IPS-20b (cell line): Measurements from ENCODE around the gene SYT9.

Experiments
- H3K27ac ChIP-seq: one replicate; pipeline ENCODE4 v1.5.1; 2013; ENCODE audit warnings: low read length
- H3K27me3 ChIP-seq: 2 replicates; pipeline ENCODE4 v1.6.1; 2013; ENCODE audit warnings: mild to moderate bottlenecking, low read length, inconsistent platforms; ENCODE audit not compliant: insufficient read depth
- H3K36me3 ChIP-seq: 2 replicates; pipeline ENCODE4 v1.6.1; 2013; ENCODE audit warnings: low read depth, mild to moderate bottlenecking, inconsistent platforms, low read length, moderate library complexity; ENCODE audit not compliant: insufficient read depth
- H3K4me1 ChIP-seq: 2 replicates; pipeline ENCODE4 v1.6.1; 2013; ENCODE audit warnings: mild to moderate bottlenecking, control low read depth, inconsistent platforms, low read length, moderate library complexity; ENCODE audit not compliant: insufficient read depth
- H3K4me3 ChIP-seq: 2 replicates; pipeline ENCODE4 v1.5.1; 2013; ENCODE audit warnings: mild to moderate bottlenecking, low read length, inconsistent platforms
- H3K9ac ChIP-seq: 2 replicates; pipeline ENCODE4 v1.6.1; 2013; ENCODE audit warnings: low read depth, mild to moderate bottlenecking, inconsistent platforms, low read length, moderate library complexity
- H3K9me3 ChIP-seq: 2 replicates; pipeline ENCODE4 v1.6.1; 2013; ENCODE audit warnings: mild to moderate bottlenecking, low read depth, low read length, inconsistent platforms; ENCODE audit not compliant: insufficient read depth

Gene SYT9

GRCh38 chr11:7485186-7486097, 233.7 kb downstream of the SYT9 start, which contains the start of gene OLFML1:
TSS of gene OLFML1 (plus strand) at chr11:7485506. CDS start at chr11:7485876, 370 bp downstream.
- Histone ChIP-seq H3K9me3 (no peaks in the 10 kb centered on the region), H3K27me3 (no peaks in the 10 kb centered on the region), H3K4me1 (peaks cover 12% of the 10 kb centered on the region), H3K36me3 (no peaks in the 10 kb centered on the region), H3K9ac (no peak within 1 kb of the TSS), H3K4me3 (no peak within 1 kb of the TSS), H3K27ac (no peak within 1 kb of the TSS)

- Histone ChIP-seq H3K9ac (no peak overlapping the region), H3K9me3 (no peaks in the 10 kb centered on the region), H3K27ac (no peak overlapping the region), H3K27me3 (no peaks in the 10 kb centered on the region), H3K4me3 (no peak overlapping the region), H3K4me1 (peaks cover 15% of the 10 kb centered on the region), H3K36me3 (no peaks in the 10 kb centered on the region)
These were observed 234.5 kb downstream of the SYT9 start for GRCh38 chr11:7486098-7486780.

GRCh38 chr11:7486781-7487140, 235.1 kb downstream of the SYT9 start:
- no peak overlapping the region for H3K27ac ChIP-seq
- H3K4me3 ChIP-seq: no peak overlapping the region
- H3K4me1 ChIP-seq: peaks cover 15% of the 10 kb centered on the region
- no peaks in the 10 kb centered on the region for H3K36me3 ChIP-seq
- no peak overlapping the region for H3K9ac ChIP-seq
- no peaks in the 10 kb centered on the region for H3K9me3 ChIP-seq
- no peaks in the 10 kb centered on the region for H3K27me3 ChIP-seq

- H3K27me3 ChIP-seq: no peaks in the 10 kb centered on the region
- H3K9me3 ChIP-seq: no peaks in the 10 kb centered on the region
- H3K36me3 ChIP-seq: no peaks in the 10 kb centered on the region
- peaks cover 19% of the 10 kb centered on the region for H3K4me1 ChIP-seq
- H3K27ac ChIP-seq: no peak overlapping the region
- no peak overlapping the region for H3K9ac ChIP-seq
- H3K4me3 ChIP-seq: no peak overlapping the region
These were observed 235.7 kb downstream of the SYT9 start for GRCh38 chr11:7487360-7487759.

- Histone ChIP-seq H3K36me3 (no peaks in the 10 kb centered on the region), H3K27ac (no peak overlapping the region), H3K27me3 (no peaks in the 10 kb centered on the region), H3K4me1 (peaks cover 19% of the 10 kb centered on the region), H3K9me3 (no peaks in the 10 kb centered on the region), H3K4me3 (no peak overlapping the region), H3K9ac (no peak overlapping the region)
These were observed 237.0 kb downstream of the SYT9 start for GRCh38 chr11:7488681-7489080.

GRCh38 chr11:7489376-7489775, 237.7 kb downstream of the SYT9 start:
- no peak overlapping the region for H3K9ac ChIP-seq
- peaks cover 19% of the 10 kb centered on the region for H3K4me1 ChIP-seq
- no peaks in the 10 kb centered on the region for H3K36me3 ChIP-seq
- H3K27me3 ChIP-seq: no peaks in the 10 kb centered on the region
- no peaks in the 10 kb centered on the region for H3K9me3 ChIP-seq
- H3K4me3 ChIP-seq: no peak overlapping the region
- H3K27ac ChIP-seq: no peak overlapping the region

GRCh38 chr11:7490054-7490453, 238.3 kb downstream of the SYT9 start:
- no peak overlapping the region for H3K4me3 ChIP-seq
- H3K36me3 ChIP-seq: no peaks in the 10 kb centered on the region
- no peaks in the 10 kb centered on the region for H3K27me3 ChIP-seq
- H3K9me3 ChIP-seq: no peaks in the 10 kb centered on the region
- H3K27ac ChIP-seq: no peak overlapping the region
- peaks cover 15% of the 10 kb centered on the region for H3K4me1 ChIP-seq
- no peak overlapping the region for H3K9ac ChIP-seq

- H3K4me3 ChIP-seq: no peak overlapping the region
- H3K4me1 ChIP-seq: peaks cover 14% of the 10 kb centered on the region
- no peak overlapping the region for H3K27ac ChIP-seq
- H3K9ac ChIP-seq: no peak overlapping the region
- no peaks in the 10 kb centered on the region for H3K27me3 ChIP-seq
- no peaks in the 10 kb centered on the region for H3K36me3 ChIP-seq
- H3K9me3 ChIP-seq: no peaks in the 10 kb centered on the region
These were observed 238.8 kb downstream of the SYT9 start for GRCh38 chr11:7490535-7490934.

GRCh38 chr11:7492253-7492652, 240.5 kb downstream of the SYT9 start:
- Histone ChIP-seq H3K4me3 (no peak overlapping the region), H3K4me1 (peaks cover 14% of the 10 kb centered on the region), H3K9me3 (no peaks in the 10 kb centered on the region), H3K27me3 (no peaks in the 10 kb centered on the region), H3K36me3 (no peaks in the 10 kb centered on the region), H3K9ac (no peak overlapping the region), H3K27ac (no peak overlapping the region)

GRCh38 chr11:7493670-7494069, 242.0 kb downstream of the SYT9 start:
- H3K27ac ChIP-seq: no peak overlapping the region
- H3K9ac ChIP-seq: no peak overlapping the region
- peaks cover 15% of the 10 kb centered on the region for H3K4me1 ChIP-seq
- H3K27me3 ChIP-seq: no peaks in the 10 kb centered on the region
- no peaks in the 10 kb centered on the region for H3K36me3 ChIP-seq
- H3K4me3 ChIP-seq: no peak overlapping the region
- no peaks in the 10 kb centered on the region for H3K9me3 ChIP-seq

GRCh38 chr11:7494086-7494745, 242.5 kb downstream of the SYT9 start:
- H3K4me1 ChIP-seq: peaks cover 18% of the 10 kb centered on the region
- no peak overlapping the region for H3K27ac ChIP-seq
- no peak overlapping the region for H3K4me3 ChIP-seq
- H3K27me3 ChIP-seq: no peaks in the 10 kb centered on the region
- H3K9me3 ChIP-seq: no peaks in the 10 kb centered on the region
- no peak overlapping the region for H3K9ac ChIP-seq
- H3K36me3 ChIP-seq: no peaks in the 10 kb centered on the region
